ENCODE data around the gene ABCF2. TPM values are rescaled to one million over a fixed set of nuclear protein-coding genes. Genes with fewer than 3 reads are reported as not detected.

ABCF2 gene
- total and polyA plus RNA-seq, 2 of the 4 experiments (the other 2 are of a cell fraction), result 46.2 to 103 TPM

DNA sequence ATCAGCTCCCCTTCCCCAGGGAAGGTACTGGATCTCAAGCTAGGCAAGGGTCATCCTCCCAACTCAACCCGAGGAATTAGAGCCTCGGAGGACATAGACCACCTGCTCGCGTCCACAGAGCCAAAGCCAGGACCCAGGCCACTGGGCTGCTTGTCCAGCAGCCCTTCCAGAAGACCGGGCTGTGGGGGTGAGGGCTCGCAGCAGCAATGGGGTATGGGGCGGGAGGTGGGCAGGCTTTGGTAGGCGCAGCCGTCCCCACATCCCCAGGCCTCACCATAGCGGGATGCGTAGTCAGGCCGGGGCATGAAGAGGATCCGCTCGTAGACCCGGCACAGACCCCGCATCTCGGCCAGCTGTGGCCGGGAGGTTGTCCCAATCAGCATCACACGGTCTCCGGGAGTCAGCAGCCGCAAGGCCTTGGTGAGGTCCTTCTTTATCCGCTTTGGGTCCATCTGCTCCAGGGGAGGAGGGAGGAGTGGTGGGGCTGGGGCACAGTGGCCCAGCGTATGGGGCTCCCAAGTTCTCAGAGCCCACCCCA lies 34.9 kb downstream of the ABCF2 start:
- Histone ChIP-seq H4K8ac (ENCODE audit: low read depth in 2 of 2, low read length in 2 of 2) (no peak overlapping the region), H2AK9ac (replicated peaks; ENCODE audit: low read depth, low read length, poor library complexity) (no peak overlapping the region), H3K36me3 (ENCODE audit: control insufficient read depth, insufficient read depth, low read length) (no peaks in the 10 kb centered on the region), H3K23ac (ENCODE audit: low read depth, low read length) (no peak overlapping the region), H3K79me1 (ENCODE audit: low read depth in 1 of 2, low read length in 2 of 2) (no peaks in the 10 kb centered on the region), H3K4ac (ENCODE audit: low read depth, low read length) (no peak overlapping the region), H3K27me3 (ENCODE audit: control insufficient read depth, insufficient read depth, low read length) (peaks cover 88% of the 10 kb centered on the region), H3K9ac (ENCODE audit: low read depth, low read length) (no peak overlapping the region), H3K4me3 (ENCODE audit: insufficient read depth, low read depth, low read length) (no peak overlapping the region), H3K56ac (ENCODE audit: extremely low read depth, insufficient read depth, low read length) (no peak overlapping the region), H3K4me1 (ENCODE audit: control insufficient read depth, insufficient read depth, low read length) (no peaks in the 10 kb centered on the region), H3K27ac (ENCODE audit: insufficient read depth, low read length) (no peak overlapping the region), H3K9me3 (ENCODE audit: control insufficient read depth, insufficient read depth, low read length) (no peaks in the 10 kb centered on the region), H2BK20ac (ENCODE audit: low read depth, low read length) (no peak overlapping the region), H4K20me1 (ENCODE audit: insufficient read depth, low read length) (no peaks in the 10 kb centered on the region), H3K9me1 (ENCODE audit: insufficient read depth, low read length) (no peaks in the 10 kb centered on the region), H2AK5ac (ENCODE audit: low read depth, low read length) (no peak overlapping the region), H2BK5ac (ENCODE audit: low read depth, low read length, poor library complexity, severe bottlenecking) (no peak overlapping the region), H2BK15ac (ENCODE audit: low read depth, low read length) (no peak overlapping the region), H2BK120ac (ENCODE audit: low read depth, low read length) (no peak overlapping the region), H3K14ac (replicated peaks; ENCODE audit: low read depth, low read length) (no peak overlapping the region), H3K18ac (ENCODE audit: low read depth, low read length) (no peak overlapping the region), H3K4me2 (ENCODE audit: low read depth, low read length) (no peak overlapping the region), H2AFZ (replicated peaks; ENCODE audit: low read length, poor library complexity) (no peak overlapping the region), H4K91ac (ENCODE audit: insufficient read depth, low read depth, low read length) (no peak overlapping the region), H4K5ac (ENCODE audit: low read depth, low read length) (no peak overlapping the region)
- 100% methylated on average over 1 of the region's 23 CpGs; no CpG with 5 or more reads in 1 of the 2 experiments for WGBS, 2 experiments (ENCODE audit: extremely low coverage in 2 of 2, insufficient read length in 1 of 2)
- no peak for DNase-seq
- CTCF ChIA-PET, result no interaction called here
- no peak for ATAC-seq (ENCODE audit: low read depth)
- intact Hi-C loops (cut with micrococcal nuclease), result no loop called here
- in situ Hi-C loops (cut with MboI; ENCODE audit: low sequenced_read_pairs), result no loop called here
- POLR2A ChIA-PET (ENCODE audit: unreplicated experiment), result no interaction called here
- TF ChIP-seq RCOR1 (IDR thresholded peaks at IDR 0.05; ENCODE audit: insufficient replicate concordance, low read length) (no peak), MAFK (IDR thresholded peaks at IDR 0.05; ENCODE audit: low read depth, low read length) (no peak), CHD1 (IDR thresholded peaks at IDR 0.05; ENCODE audit: low read depth, low read length) (no peak), BHLHE40 (IDR thresholded peaks at IDR 0.05; ENCODE audit: low read depth, low read length) (no peak), RFX5 (IDR thresholded peaks at IDR 0.05; ENCODE audit: low read depth, low read length) (no peak), SMC3 (IDR thresholded peaks at IDR 0.05; ENCODE audit: low read depth, low read length) (no peak), FOS (IDR thresholded peaks at IDR 0.05; ENCODE audit: low read depth, low read length) (no peak), POLR2A (IDR thresholded peaks at IDR 0.05; ENCODE audit: low read depth, low read length) (no peak), NFE2L2 (IDR thresholded peaks at IDR 0.05; ENCODE audit: low read depth, low read length) (no peak), MAZ (IDR thresholded peaks at IDR 0.05; ENCODE audit: borderline replicate concordance, low read depth, low read length) (no peak), RAD21 (IDR thresholded peaks at IDR 0.05; ENCODE audit: low read length) (no peak), MXI1 (IDR thresholded peaks at IDR 0.05; ENCODE audit: borderline replicate concordance, low read depth, low read length) (no peak), CEBPB (IDR thresholded peaks at IDR 0.05; ENCODE audit: low read depth, low read length) (no peak)
- TF ChIP-seq, protein P1, sequence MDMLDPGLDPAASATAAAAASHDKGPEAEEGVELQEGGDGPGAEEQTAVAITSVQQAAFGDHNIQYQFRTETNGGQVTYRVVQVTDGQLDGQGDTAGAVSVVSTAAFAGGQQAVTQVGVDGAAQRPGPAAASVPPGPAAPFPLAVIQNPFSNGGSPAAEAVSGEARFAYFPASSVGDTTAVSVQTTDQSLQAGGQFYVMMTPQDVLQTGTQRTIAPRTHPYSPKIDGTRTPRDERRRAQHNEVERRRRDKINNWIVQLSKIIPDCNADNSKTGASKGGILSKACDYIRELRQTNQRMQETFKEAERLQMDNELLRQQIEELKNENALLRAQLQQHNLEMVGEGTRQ (IDR thresholded peaks at IDR 0.05; ENCODE audit: low read depth, low read length), result no peak
- TF ChIP-seq, protein P2, sequence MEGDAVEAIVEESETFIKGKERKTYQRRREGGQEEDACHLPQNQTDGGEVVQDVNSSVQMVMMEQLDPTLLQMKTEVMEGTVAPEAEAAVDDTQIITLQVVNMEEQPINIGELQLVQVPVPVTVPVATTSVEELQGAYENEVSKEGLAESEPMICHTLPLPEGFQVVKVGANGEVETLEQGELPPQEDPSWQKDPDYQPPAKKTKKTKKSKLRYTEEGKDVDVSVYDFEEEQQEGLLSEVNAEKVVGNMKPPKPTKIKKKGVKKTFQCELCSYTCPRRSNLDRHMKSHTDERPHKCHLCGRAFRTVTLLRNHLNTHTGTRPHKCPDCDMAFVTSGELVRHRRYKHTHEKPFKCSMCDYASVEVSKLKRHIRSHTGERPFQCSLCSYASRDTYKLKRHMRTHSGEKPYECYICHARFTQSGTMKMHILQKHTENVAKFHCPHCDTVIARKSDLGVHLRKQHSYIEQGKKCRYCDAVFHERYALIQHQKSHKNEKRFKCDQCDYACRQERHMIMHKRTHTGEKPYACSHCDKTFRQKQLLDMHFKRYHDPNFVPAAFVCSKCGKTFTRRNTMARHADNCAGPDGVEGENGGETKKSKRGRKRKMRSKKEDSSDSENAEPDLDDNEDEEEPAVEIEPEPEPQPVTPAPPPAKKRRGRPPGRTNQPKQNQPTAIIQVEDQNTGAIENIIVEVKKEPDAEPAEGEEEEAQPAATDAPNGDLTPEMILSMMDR (conservative IDR thresholded peaks at IDR 0.05; ENCODE audit: low read depth, low read length), result no peak
- TF ChIP-seq, protein P3, sequence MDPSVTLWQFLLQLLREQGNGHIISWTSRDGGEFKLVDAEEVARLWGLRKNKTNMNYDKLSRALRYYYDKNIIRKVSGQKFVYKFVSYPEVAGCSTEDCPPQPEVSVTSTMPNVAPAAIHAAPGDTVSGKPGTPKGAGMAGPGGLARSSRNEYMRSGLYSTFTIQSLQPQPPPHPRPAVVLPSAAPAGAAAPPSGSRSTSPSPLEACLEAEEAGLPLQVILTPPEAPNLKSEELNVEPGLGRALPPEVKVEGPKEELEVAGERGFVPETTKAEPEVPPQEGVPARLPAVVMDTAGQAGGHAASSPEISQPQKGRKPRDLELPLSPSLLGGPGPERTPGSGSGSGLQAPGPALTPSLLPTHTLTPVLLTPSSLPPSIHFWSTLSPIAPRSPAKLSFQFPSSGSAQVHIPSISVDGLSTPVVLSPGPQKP (IDR thresholded peaks at IDR 0.05; ENCODE audit: borderline replicate concordance, low read depth, low read length), result no peak
- dilution Hi-C loops (cut with HindIII; ENCODE audit: low sequenced_read_pairs, unreplicated experiment), result no loop called here
- no TSS peak for BruUV-seq (replicated peaks)

All from IMR-90 (cell line).